Measurements from ENCODE around the gene SLC44A4.

GRCh38 chr6:31881136-31881859 is 2.5 kb upstream of the SLC44A4 start:
- no peak for TF ChIP-seq EZH2 (IDR thresholded peaks at IDR 0.05)
- TF ChIP-seq CTCF (IDR thresholded peaks at IDR 0.05), result no peak
